Mesothelial cell of epicardium (in vitro differentiated cells): ENCODE results near the gene DHTKD1. TPM values are rescaled to one million over a fixed set of nuclear protein-coding genes. Genes with fewer than 3 reads are reported as not detected.

Experiments
- DNase-seq, 2 experiments: peaks; one replicate each; pipeline ENCODE4 v3.0.0; 2021; ENCODE audit warnings: low spot score in 2 of 2; ENCODE audit not compliant: unreplicated experiment in 2 of 2
- H3K27ac Mint-ChIP-seq: 2 replicates; pipeline ENCODE4 v1.8.0; 2021; ENCODE audit warnings: mixed read lengths
- H3K27me3 Mint-ChIP-seq: 2 replicates; pipeline ENCODE4 v1.8.0; 2021; ENCODE audit warnings: low read depth, mixed read lengths
- H3K36me3 Mint-ChIP-seq: 2 replicates; pipeline ENCODE4 v1.8.0; 2021; ENCODE audit warnings: mixed read lengths
- H3K4me1 Mint-ChIP-seq: 2 replicates; pipeline ENCODE4 v1.8.0; 2021; ENCODE audit warnings: mixed read lengths
- H3K4me3 Mint-ChIP-seq: 2 replicates; pipeline ENCODE4 v1.8.0; 2021; ENCODE audit warnings: mild to moderate bottlenecking, moderate library complexity, mixed read lengths
- H3K9me3 Mint-ChIP-seq: 2 replicates; pipeline ENCODE4 v1.8.0; 2021; ENCODE audit warnings: mixed read lengths
- CTCF ChIP-seq: fragments of 200-600 bp; sonication (generic); IDR thresholded peaks from one replicate; pipeline ENCODE4 v1.5.0; 2021; ENCODE audit warnings: antibody characterized with exemption; ENCODE audit not compliant: unreplicated experiment
- total RNA-seq: library from RNA; stranded (reverse); gene quantifications from 3 replicates; pipeline ENCODE4 v1.2.1, GENCODE V29; 2021

Gene DHTKD1
- total RNA-seq, 1 donor from 2014 or later: 22.9 TPM

GRCh38 chr10:12027539-12027938 is 41.2 kb upstream of the DHTKD1 start:
- TF ChIP-seq CTCF: no peak
- Mint-ChIP-seq H3K9me3 (no peaks in the 10 kb centered on the region), H3K4me1 (no peaks in the 10 kb centered on the region), H3K4me3 (no peak overlapping the region), H3K27me3 (no peaks in the 10 kb centered on the region), H3K36me3 (peaks cover 33% of the 10 kb centered on the region), H3K27ac (no peak overlapping the region)
- DNase-seq: no peak

GRCh38 chr10:12031404-12031803 is 37.4 kb upstream of the DHTKD1 start:
- H3K27me3 Mint-ChIP-seq: no peaks in the 10 kb centered on the region
- no peak overlapping the region for H3K4me3 Mint-ChIP-seq
- H3K36me3 Mint-ChIP-seq: peaks cover 40% of the 10 kb centered on the region
- DNase-seq: no peak
- no peaks in the 10 kb centered on the region for H3K4me1 Mint-ChIP-seq
- no peak for TF ChIP-seq CTCF
- H3K9me3 Mint-ChIP-seq: no peaks in the 10 kb centered on the region
- H3K27ac Mint-ChIP-seq: no peak overlapping the region

- Mint-ChIP-seq H3K9me3 (no peaks in the 10 kb centered on the region), H3K4me3 (no peak overlapping the region), H3K36me3 (peaks cover 20% of the 10 kb centered on the region), H3K27me3 (no peaks in the 10 kb centered on the region), H3K27ac (no peak overlapping the region), H3K4me1 (peaks cover 9% of the 10 kb centered on the region)
- no peak for TF ChIP-seq CTCF
- DNase-seq: no peak
These were observed 32.6 kb upstream of the DHTKD1 start for GRCh38 chr10:12036073-12036655.

GRCh38 chr10:12041766-12042408 is 26.9 kb upstream of the DHTKD1 start:
- Mint-ChIP-seq H3K36me3 (no peaks in the 10 kb centered on the region), H3K27ac (peak overlapping the region; percentile 94), H3K9me3 (peaks cover 4% of the 10 kb centered on the region), H3K27me3 (peaks cover 2% of the 10 kb centered on the region), H3K4me1 (peaks cover 20% of the 10 kb centered on the region), H3K4me3 (peak overlapping the region; percentile 87)
- no peak for DNase-seq
- TF ChIP-seq CTCF: no peak

- Mint-ChIP-seq H3K4me3 (peak overlapping the region; percentile 87), H3K36me3 (no peaks in the 10 kb centered on the region), H3K27me3 (peaks cover 2% of the 10 kb centered on the region), H3K27ac (peak overlapping the region; percentile 94), H3K9me3 (peaks cover 4% of the 10 kb centered on the region), H3K4me1 (peaks cover 20% of the 10 kb centered on the region)
- no peak for TF ChIP-seq CTCF
- DNase-seq: peak; percentile 33 to 70
These were observed 26.4 kb upstream of the DHTKD1 start for GRCh38 chr10:12042409-12042796.
